Measurements from ENCODE around the gene RPS6KB2. TPM values are rescaled to one million over a fixed set of nuclear protein-coding genes. Genes with fewer than 3 reads are reported as not detected.

RPS6KB2 gene
- total and polyA plus RNA-seq, 9 of the 15 experiments (the other 6 are each of a cell fraction or from before 2014, with no cell fraction given) = 0.42 to 122 (median 82.6) TPM

GRCh38 chr11:67436459-67437081 lies 8.3 kb downstream of the RPS6KB2 start (continued):
- TF ChIP-seq GTF2F1 (IDR thresholded peaks at IDR 0.05; ENCODE audit: low read depth, low read length) (no peak), ATF6 (CRISPR knock-in tag; IDR thresholded peaks at IDR 0.05) (0 out of 2 replicates have a peak, but pooled peaks have one; percentile 35), ZFP91 (CRISPR knock-in tag; IDR thresholded peaks at IDR 0.05) (0 out of 2 replicates have a peak, but pooled peaks have one; percentile 39), ZNF384 (IDR thresholded peaks at IDR 0.05; ENCODE audit: low read depth, low read length) (0 out of 2 replicates have a peak, but pooled peaks have one; percentile 7), SMARCE1 (IDR thresholded peaks at IDR 0.05) (peak; percentile 49; the same call in 1 of the 2 replicates), CTBP1 (IDR thresholded peaks at IDR 0.05; ENCODE audit: borderline replicate concordance) (peak; percentile 50), E2F8 (IDR thresholded peaks at IDR 0.05; ENCODE audit: low read depth, partially characterized antibody) (peak; percentile 46), THRB (CRISPR knock-in tag; conservative IDR thresholded peaks at IDR 0.05) (peak; percentile 83), TOE1 (IDR thresholded peaks at IDR 0.05; ENCODE audit: borderline replicate concordance) (peak; percentile 71; the same call in 1 of the 2 replicates), TOE1 (CRISPR knock-in tag; IDR thresholded peaks at IDR 0.05; ENCODE audit: borderline replicate concordance, low read depth) (no peak), SMAD4 (CRISPR knock-in tag; conservative IDR thresholded peaks at IDR 0.05) (peak; percentile 46; the same call in 1 of the 2 replicates), SUPT5H (IDR thresholded peaks at IDR 0.05) (peak; percentile 61), TSHZ1 (CRISPR knock-in tag; IDR thresholded peaks at IDR 0.05) (no peak), NCOR1 (IDR thresholded peaks at IDR 0.05) (peak; percentile 43), EGR1 (conservative IDR thresholded peaks at IDR 0.05) (peak; percentile 16; the same call in 1 of the 2 replicates)

Data from K562 (cell line).